HT1080 (cell line): ENCODE data around the gene AADACL4. TPM values are rescaled to one million over a fixed set of nuclear protein-coding genes. Genes with fewer than 3 reads are reported as not detected.
"Not testable (repeated sequence)": the region's sequence is repeated elsewhere in the genome, so short reads cannot be mapped to it uniquely, and the experiment has no call there.

Source experiments
- DNase-seq: peaks from one replicate; pipeline ENCODE4 v3.0.0-alpha.2; 2015; ENCODE audit warnings: low read depth
- total RNA-seq: library from RNA; depleted of rRNA; stranded (reverse); fragments of >200 nt; shearing (Covaris generic); gene quantifications from 2 replicates; pipeline ENCODE4 v1.2.3, GENCODE V29; 2014

Gene AADACL4
- total RNA-seq, 1 experiment from 2014 or later, result not detected

DNA sequence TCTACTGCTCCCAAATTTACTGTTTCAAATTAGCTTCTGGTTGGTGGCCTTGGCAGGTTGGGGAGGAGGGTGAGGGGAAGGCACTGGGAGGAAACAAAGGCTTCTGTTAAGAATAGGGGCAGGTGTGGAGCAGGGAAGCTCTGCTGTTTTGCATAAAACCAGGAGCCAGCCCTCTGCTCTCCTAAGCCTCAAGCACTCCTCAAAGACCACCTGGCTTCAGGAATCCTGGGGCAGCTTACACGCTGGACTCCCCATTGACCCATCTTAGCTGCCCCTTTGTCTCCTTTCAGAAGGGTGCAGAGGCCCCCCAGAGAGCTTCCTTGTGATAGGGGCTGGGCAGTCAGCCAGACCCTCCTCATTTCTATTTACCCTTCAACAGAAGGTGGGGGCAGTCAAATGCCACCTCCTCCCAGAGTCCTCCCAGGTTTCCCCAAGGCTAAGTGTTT is 14.4 kb upstream of the AADACL4 start:
- no peak for DNase-seq

DNA sequence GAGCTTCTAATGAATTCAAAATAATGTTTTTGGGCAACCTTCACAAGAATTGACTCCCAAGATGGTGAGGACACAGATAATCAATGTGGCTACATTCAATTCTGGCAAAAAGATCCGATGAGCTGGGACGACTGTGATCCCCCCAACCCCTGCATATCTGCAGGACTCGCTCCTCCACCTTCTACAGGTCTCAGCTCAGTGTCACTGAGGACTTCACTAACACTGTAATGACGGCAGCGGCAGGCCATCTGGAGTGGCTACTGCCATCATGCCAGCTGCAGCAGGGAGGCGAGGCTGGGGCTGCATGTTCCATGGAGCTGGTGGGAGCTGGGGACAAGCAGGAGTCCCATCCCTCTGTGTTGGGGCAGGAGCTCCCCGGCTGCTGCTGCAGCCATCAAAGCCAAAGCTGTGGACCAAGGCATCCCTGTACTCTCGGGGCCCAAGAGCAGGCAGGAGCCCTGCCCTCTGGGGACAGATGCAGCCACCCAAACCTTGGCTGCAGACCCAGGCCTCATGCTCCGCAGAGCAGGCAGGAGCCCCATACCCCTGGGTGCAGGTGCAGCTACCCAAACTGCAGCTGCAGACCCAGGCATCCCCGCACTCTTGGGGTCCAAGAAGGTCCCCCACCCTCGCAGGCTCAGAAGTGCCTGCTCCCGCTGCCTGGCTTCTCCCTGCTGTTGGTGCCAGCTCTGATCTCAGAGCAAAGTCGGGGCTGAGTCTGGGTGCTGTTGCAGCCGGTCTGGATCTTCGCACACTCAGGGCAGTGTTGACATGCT is 13.7 kb upstream of the AADACL4 start:
- DNase-seq, result no peak

DNA sequence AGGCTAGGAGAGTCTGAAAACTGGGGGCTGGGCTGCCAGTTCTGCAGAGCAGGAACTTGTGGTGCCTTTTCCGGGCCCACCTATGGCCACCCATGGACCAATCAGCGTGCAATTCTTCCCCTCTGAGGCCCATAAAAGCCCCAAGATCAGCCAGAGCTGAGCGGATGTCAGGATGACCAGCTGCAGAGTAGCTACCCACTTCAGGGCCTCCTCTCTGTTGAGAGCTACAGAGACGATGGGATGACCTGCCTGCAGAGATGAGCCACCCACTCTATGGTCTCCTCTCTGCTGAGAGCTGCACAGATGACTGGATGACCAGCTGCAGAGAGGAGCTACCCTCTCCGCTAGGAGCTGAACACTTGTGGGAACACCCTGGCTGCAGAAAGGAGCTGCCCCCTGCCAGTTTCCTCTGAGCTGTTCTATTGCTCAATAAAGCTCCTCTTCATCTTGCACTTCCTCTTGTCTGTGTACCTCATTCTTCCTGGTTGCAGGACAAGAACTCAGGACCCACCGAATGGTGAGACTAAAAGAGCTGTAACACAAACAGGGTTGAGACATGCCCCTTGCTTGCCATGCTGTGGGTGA is 12.8 kb upstream of the AADACL4 start:
- no peak for DNase-seq

DNA sequence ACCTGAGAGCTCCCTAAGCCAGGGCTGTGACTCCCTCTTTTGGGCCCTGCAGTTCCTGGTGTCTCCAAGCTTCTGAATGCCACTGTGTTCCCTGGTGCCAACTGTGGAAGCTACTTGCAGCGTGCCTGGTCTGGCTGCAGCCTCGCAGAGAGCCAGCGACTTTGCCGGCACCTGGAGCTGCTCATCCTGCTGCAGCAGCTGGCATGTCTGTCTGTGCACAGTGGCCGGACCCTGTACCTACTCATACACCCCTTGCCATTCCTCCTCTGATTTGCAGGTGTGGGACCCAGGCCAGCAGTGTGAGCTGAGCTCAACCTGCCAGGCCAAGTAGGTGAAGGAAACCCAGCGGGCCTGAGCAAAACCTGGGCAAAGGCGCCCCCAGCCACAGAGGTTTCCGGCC is 12.3 kb upstream of the AADACL4 start:
- DNase-seq, result no peak

DNA sequence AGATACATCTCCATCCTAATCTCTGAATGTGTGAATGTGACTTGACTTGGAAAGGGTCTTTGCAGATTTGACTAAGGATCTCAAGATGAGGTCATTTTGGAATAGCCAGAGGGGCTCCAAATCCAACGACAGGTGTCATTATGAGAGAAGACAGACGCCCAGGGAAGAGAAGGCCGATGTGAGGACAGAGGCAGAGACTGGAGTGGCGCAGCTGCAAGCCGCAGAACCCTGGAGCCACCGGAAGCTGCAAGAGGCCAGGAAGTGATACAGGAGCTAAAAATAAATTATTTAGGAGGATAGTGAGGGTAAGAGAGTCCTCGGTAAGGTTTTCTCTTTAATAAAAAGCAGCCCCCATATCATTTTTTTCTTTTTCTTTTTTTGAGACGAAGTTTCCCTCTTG is 9.7 kb upstream of the AADACL4 start:
- DNase-seq, result no peak

DNA sequence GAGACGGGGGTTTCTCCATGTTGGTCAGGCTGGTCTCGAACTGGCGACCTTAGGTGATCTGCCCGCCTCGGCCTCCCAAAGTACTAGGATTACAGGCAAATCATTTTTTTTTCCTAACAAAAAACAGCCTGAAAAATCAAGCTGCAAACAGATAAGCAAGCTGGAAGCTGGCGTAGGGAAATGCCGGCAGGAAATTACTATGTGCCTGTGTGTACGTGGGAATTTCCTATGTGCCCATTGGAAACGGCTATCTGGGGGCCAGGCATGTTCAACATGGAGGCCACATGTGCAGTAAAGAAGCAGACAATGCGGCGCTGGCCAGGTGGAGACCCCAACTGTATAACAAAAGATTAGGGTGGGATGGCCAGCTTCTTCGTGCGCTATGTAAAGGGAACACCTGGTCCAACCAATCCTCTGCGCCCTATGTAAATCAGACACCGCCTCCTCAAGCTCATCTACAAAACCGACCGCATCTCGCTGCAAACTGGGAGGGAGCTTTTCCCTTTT is 9.1 kb upstream of the AADACL4 start:
- no peak for DNase-seq

DNA sequence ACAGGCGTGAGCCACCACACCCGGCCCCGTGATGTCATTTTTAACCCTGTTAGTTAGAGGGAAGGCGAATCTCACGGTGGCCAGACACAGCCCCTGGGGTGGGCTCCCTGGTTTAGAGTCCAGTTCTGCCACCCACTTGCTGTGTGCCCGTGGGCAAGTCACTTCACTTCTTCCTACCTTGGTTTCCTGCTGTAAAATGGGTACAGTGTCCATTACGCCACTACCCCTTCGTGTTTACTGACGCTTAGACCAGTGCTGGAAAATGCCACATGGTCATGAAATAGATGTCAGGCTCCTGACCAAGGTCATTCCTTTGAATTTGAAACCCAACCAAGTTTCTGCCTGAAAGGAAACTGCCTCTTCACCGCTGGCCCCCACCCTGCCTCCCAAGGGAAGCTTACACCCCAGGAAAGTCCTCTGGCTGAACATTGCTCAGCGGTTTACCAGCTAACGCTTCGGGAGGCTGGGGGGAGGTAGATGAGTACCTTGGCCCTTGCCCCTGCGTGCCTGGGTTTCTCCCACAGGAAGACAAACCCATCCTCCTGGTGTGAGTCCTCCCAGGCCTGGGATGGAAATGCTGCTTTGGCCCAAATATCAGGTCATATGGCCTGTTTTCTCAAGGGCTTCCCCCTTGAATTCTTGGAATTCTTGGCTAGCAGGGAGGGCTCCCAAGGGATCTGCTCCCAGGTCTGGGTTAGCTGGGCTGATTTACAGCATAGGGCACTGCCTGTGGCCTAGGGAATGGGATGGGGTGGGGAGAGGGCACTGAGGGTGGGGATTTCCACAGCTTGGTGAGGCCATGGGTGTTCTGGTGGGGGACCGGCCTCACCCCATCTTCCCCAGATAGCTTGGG is 7.6 kb upstream of the AADACL4 start:
- DNase-seq, result no peak

DNA sequence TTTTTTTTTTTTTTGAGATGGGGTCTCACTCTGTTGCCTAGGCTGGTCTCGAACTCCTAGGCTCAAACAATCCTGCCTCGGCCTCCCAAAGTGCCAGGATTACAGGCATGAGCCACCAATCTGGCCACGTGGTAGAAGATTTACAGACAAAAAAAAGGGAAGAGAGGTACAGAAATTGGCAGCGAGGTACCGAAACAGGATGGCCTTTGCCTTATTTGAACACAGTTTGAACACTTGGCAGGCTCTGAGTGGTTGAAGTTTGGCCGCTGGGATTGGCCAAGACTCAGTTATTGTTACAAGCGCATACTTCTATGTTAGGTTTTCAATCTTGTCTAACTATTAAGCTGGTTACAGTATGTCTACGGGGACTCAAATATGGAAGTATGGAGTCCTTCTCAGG is 6.2 kb upstream of the AADACL4 start:
- DNase-seq, result no peak

DNA sequence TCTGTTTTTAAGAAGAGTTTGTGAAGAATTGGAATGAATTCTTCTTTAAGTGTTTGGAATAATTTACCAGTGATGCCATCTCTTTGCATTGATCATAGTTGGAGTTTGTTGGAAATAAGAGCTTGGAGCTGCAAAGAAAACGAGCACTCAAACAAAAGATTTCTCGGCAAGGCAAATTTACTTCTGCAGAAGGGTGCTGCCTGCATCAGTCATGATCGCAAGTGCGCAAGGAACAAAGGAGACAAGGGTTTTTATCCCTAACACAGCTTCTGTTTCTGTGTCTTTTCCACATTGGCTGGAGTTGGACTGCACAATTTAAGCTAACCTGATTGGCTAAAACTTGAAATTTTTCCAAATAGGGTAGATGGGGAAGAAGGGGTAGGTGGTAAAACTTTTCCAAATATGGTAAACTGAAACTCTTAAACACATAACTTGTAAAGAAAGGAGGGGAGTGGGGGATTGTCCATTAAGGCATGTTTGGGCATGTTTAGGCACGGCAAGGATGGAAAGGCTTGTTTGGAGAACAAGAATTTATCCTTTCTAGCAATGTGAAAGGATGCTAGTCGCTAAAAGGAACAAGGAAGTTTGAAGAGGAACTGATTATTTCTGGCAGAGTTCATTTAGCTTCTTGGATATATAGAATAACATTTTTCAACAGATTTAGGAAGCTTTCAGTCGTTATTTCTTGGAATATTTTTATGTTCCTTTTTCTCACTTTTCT is 3.5 kb upstream of the AADACL4 start:
- no peak for DNase-seq

DNA sequence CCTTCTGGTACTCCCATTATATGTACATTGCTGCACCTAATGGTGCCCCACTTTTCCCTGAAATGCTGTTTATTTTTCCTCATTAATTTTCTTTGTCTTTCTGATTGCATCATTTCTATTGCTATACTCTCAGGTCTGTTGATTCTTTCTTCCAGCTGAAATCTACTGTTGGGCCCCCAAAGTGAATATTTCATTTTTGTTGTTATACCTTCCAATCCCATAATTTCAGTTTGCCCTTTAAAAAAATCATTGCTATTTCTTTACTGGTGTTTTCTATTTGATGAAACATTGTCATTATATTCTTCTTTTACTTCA is 3.0 kb upstream of the AADACL4 start:
- no peak for DNase-seq

DNA sequence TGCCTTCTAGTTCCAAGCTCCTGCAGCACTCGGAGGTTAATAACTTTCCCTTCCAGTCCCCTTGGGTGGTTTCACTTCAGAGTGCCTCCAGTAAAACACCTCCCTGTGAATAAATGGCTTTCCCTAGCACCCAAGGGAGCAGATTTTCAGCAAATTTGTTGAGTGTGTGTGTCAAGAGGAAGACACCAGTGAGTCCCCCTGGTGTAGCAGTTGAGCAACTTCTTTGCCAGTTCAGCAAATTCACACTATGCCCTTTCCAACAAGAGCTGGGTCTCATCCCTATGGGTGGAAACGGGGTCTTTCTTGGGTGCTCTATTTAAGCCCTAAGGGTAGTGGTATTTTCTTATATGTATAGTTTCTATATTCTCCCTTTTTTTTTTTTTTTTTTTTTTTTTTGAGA is 806 bp upstream of the AADACL4 start:
- DNase-seq, result no peak

DNA sequence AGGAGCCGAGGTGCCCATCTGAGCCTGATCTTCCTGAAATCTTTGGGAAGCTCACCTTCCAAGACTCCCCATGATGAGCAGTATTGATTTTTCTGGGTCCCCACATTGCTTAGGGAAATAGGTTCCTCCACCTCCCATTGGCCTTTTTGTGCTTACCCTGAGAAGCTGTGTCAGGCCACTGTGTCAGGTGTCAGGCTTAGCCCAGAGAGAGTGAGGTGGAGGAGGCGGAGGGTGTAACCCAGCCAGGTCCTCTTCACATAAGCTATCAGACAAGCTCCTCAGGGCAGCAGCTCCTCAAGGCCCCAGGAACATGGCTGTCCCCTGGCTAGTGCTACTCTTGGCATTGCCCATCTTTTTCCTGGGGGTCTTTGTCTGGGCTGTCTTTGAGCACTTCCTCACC is 352 bp downstream of the AADACL4 start:
- DNase-seq, result no peak

DNA sequence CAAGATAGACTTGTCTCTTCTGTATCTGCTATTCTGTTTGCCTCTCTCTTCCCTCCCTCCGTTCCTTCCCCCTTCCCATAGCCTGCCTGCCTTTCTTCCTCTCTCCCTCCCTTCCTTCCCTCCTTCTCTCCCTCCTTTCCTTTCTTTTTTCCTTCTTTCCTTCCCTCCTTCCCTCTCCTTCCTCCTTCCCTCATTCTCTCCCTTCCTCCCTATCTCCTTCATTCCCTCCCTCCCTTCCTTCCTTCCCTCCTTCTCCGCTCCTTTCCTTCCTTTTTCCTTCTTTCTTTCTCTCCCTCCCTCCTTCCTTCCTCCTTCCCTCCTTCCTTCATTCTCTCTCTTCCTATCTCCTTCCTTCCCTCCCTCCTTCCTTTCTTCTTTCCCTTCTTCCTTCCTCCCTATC is 944 bp downstream of the AADACL4 start:
- no peak for DNase-seq

DNA sequence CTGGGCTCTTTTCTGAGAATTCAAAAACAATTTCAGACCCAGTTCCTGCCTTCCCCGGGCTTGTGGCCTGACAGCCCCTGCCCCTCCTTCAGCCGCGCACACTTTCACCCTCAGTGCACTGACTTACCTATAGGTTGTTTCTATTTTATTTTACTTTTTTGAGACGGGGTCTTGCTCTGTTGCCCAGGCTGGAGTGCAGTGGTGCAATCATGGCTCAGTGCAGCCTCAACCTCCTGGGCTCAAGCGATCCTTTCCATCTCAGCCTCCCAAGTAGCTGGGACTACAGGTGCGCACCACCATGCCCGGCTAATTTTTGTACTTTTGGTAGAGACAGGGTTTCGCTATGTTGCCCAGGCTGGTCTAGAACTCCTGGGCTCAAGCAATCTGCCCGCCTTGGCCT is 1.5 kb downstream of the AADACL4 start:
- DNase-seq, result not testable (repeated sequence)

DNA sequence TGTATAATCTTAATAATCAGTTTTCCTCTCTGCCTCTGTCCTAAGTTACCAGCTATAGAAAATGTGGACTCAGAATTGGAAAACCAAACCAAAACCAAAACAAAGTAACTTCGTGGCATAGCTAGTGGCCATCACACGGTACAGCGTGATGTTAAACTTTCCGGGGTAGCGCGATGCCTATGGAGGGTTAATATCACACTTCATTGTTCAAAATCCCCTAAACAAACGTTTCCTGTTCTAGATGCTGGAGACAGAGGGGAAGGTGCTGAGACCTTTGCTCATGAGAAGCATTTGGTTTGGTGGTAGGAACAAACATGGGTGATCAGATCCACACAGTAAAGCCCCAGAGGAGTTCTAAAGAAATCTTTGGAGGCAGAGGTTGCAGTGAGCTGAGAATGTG is 4.9 kb downstream of the AADACL4 start:
- DNase-seq, result no peak

DNA sequence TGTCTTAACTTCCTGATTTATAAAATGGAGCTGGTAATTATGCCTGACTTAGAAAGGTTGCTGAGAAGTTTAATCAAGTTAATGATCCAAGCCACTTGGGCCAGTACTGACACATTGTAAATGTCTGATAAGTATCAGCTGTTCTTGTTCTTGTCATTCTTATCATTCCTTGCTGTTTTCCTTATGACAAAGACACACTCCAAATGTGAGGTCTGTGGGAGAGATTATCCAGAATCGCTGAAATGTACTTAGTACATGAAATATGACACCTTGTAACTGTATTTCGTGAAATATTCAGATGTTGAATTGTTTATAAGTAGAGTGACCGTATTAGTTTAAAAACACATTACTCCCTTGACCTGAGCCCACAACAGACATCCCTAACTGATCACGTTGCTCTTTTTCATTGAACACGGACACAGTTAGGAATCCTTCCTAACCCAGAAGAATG is 6.1 kb downstream of the AADACL4 start:
- no peak for DNase-seq

DNA sequence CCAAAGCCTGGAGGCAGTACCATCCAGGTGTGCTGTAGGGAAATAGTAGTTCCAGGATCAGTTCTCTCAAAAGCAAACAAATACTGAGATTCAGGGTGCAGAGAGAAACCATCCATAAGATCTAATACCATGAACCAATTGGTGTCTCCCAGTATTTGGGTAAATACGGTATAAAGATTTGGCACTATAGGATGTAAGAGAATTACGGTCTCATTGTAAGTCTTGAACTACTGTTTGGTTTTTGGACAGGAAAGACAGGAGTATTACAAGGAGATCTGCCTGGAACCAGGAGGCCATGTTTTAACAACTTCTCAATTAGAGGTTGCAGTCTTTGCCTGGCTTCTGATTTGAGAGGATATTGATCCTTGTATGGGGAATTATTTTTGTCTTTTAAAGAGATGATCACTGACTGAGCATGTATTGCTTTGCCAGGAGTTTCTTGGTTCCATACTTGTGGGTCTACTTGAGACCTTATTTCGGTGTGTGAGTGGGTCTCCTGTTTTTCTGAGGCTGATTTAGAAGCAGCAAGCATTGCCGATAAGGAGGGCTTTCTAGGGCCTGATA is 10.2 kb downstream of the AADACL4 start:
- DNase-seq, result no peak

DNA sequence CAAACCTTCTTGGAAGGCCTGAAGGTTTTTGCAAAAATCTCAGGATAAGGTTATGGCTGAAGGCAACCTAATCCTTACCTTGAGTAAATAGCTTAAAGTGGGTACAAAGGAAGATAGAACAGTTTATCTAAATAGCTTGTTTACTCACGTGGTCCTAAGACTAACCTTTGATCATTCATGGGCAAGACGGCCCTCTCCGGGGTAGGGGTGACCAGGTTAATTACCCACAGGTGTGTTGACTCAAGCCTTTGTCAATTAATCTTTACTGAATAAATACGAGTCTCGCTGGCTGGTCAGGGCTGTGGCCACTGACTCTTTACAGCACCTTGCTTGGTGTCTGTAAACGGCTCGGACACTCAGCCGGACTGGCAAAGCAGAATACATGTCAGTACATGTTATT is 10.8 kb downstream of the AADACL4 start:
- no peak for DNase-seq

DNA sequence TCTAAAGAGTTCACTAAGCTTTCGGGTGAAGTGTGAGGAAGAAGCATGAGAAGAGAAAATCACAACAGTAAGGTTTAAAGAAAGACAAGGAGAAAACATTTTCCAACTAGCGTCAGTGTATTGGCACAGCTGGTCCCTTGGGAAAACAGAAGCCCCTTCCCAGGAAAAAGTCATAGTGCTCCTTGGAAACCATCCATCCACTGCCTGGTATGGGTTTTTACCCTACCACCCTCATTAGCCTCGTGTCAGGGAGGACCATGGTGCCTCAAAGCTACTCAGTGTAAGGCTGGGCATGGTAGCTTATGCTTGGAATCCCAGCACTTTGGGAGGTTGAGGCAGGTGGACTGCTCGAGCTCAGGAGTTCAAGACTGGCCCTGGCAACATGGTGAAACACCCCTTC is 12.7 kb downstream of the AADACL4 start:
- DNase-seq, result no peak

DNA sequence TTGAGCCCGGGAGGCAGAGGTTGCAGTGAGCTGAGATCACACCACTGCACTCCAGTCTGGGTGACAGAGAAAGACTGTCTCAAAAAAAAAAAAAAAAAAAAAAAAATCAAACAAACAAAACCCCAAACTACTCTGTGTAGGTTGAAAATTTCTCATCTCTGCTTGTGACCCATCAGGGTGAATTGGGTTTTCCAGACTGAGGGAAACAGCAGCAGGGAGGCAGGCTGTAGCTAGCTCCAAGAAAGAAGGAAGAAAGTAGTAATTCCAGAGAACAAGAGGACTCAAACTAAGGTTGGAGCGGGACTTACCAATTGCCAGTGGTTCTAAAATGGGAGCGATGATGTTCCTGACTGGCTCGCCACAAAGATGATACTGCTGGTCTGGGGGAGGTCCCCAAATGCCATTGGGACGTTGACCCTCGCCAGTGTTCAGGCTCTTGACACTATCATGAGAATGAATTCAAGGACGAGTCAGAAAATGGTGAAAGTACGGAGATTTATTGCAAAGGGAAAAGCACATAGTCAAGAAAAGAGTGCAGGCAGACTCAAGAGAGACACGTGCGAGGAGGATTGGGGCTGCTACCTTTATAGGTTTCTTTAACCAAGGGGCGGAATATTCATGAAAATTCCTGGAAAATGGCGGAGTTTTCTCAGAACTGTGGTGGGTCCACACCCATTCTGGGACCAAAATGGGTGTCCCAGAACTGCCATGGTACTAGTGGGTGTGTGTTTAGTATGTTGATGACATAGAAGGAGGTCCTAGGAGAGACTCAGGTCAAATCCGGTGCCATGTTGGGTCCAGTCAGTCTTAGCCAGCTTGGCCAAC is 13.4 kb downstream of the AADACL4 start:
- no peak for DNase-seq
